ENCODE results near the gene NINL.
"Not testable (repeated sequence)": the region's sequence is repeated elsewhere in the genome, so short reads cannot be mapped to it uniquely, and the experiment has no call there.

Gene NINL

GRCh38 chr20:25532015-25532751, 53.1 kb downstream of the NINL start:
- DNase-seq: no peak

- no peak for DNase-seq
Observed at GRCh38 chr20:25529295-25529951, 55.9 kb downstream of the NINL start.

DNA sequence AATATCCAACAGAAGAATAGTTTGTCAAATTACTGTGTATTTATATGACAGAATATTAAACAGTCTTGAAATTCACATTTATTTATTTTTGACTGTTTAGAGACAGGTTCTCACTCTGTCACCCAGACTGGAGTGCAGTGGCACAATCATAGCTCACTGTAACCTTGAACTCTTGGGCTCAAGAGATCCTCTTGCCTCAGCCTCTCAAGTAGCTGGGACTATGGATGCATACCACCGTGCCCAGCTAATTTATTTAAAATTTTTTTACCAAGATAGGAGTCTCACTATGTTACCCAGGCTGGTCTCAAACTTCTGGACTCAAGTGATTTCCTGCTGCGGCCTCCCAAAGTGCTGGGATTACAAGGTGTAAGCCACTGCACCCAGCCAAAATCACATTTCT, 57.4 kb downstream of the NINL start:
- no peak for DNase-seq

DNA sequence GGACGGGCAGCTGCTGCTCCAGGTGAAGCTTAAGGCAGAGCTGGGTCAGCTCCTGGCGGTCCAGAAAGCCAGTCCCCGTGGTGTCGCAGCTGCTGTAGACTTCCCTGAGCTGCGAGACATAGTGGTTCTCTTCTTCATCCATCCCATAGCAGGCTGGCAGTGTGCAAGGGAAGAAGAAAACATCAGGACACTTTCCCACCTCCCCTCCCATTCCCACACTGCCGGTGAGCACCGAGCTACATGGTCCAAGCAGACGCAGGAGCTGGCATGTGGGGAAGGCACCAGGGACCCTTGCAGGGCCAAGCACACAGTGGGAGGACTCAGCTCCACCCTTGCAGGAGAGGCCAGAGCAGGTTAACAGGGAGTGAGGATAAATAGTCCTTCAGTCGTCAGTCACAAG, 58.9 kb downstream of the NINL start:
- DNase-seq: no peak

DNA sequence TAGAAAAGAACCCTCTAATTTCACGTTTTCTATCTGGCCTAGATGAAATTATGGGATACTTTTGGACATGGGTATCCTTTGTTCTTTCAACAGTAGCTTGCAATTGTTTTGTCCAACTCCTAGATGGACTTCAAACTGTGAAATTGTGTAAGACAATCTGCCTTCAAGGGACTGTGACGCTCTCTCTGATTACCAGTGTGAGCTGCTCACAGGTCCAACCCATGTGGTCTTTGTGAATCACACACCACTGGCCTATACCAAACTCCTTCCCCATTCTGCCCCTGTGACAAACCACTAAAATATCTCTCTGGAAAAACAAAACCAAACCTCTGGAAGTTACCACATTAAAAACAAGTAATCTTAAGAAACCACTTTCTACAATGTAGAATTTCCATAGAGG, 59.5 kb downstream of the NINL start:
- no peak for DNase-seq

DNA sequence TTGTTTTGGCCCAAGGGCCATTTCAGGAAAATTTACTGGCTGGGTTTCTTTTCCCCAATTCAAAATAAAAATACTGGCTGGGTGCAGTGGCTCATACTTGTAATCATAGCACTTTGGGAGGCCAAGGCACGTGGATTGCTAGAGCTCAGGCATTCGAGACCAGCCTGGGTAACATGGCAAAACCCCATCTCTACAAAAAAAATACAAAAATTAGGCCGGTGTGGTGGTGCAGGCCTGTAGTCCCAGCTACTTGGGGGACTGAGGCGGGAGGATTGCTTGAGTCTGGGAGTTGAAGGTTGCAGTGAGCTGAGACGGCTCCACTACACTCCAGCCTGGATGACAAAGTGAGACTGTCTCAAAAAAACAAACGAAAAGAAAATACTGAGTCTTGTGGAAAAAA, 60.0 kb downstream of the NINL start:
- no peak for DNase-seq

GRCh38 chr20:25521382-25521781, 63.9 kb downstream of the NINL start:
- no peak for DNase-seq

GRCh38 chr20:25517124-25517523, 68.2 kb downstream of the NINL start:
- no peak for DNase-seq

GRCh38 chr20:25514747-25515340, 70.5 kb downstream of the NINL start:
- no peak for DNase-seq

- no peak for DNase-seq
Observed at GRCh38 chr20:25514195-25514594, 71.1 kb downstream of the NINL start.

GRCh38 chr20:25512709-25513108, 72.6 kb downstream of the NINL start:
- DNase-seq: no peak

GRCh38 chr20:25511183-25511582, 74.1 kb downstream of the NINL start:
- no peak for DNase-seq

DNA sequence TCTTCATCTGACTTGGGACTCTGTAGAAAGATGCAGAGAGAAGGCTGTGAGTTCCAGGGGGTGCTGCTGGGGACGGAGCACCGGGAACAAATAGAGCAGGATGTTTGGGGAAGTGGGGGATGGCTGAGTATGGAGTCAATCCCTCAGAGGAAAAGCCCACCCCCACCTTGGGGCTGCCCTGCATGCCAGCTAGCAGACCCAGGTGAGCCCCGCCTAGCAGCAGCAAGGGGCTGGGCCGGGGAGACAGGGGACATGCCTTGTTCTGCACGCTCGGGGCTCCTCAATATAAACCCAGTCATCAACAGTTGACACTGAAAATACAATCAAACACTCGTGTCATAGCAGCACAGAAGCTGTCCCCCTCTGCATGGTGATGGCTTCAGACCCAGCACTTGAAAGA, 74.6 kb downstream of the NINL start:
- DNase-seq: no peak

GRCh38 chr20:25510202-25510601, 75.1 kb downstream of the NINL start:
- DNase-seq: no peak

GRCh38 chr20:25509084-25509483, 76.2 kb downstream of the NINL start:
- DNase-seq: no peak

GRCh38 chr20:25508083-25508770, 77.1 kb downstream of the NINL start:
- no peak for DNase-seq

- DNase-seq: no peak
Observed at GRCh38 chr20:25507385-25508082, 77.8 kb downstream of the NINL start.

DNA sequence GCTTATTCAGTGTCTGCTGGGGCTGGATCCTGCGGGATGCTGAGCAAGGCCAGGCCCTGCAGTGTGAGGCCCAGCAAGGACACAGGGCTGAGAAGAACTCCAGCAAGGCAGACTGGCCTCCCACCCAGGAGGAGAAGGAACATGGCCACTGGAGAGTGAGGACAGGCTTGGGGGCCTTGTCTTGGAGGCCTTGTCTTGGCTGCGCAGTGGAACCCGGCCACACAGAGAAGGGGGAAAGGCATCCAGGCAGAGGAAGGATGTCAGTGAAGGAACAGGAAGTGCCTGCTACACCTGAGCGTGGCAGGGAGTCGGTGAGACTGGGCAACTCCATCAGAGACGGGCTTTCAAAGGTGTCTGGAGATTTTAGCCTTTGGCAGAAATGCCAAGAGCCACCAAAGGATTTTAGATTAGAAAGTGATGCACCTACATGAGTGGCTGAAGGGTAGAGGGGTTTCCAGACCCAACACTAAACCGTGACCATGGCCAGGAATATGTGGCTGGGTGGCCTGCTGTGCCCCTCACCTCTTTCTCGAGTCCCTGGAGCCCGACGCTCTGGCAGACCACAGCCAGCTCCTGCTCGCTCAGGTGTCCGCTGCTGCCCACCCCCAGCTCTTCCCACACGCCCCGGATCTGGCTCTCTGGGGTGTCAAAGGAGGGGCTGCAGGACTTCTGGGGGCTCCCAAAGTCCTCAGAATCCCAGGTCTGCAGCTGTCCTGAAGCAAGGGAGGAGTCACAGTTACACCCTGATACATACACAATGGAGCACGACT, 80.8 kb downstream of the NINL start:
- DNase-seq: no peak

GRCh38 chr20:25503936-25504335, 81.4 kb downstream of the NINL start:
- DNase-seq: no peak

- not testable (repeated sequence) for DNase-seq
Observed at GRCh38 chr20:25503051-25503639, 82.2 kb downstream of the NINL start.

DNA sequence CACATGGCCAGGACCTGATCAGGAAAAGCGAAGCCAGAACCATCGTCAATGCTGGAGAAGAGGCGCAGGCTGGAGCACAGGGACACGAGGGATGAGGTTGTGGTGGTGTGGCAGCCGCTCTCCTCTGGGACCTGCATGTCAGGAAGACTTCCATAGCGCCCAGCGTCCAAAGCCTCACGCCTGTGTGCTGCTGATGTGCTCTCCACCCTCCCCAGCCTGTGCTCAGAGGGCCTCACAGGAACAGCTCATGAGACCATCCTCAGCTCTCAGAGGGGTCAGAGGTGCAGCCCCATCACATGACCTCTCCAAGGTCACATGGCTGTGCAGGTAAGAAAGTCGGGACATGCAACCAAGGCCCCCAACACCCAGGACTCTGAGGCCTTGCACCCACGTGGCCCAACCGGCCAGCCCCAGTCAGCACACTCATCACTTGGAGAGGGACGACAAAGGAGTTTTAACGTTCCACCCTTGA, 84.4 kb downstream of the NINL start:
- no peak for DNase-seq
